NOMO-1 treated with dmso at 0.1 percent for 144 hours (cell line): ENCODE results near the gene THRB.

ENCODE experiments used
- DNase-seq: peaks from one replicate; lab custom pipeline; 2025; ENCODE audit not compliant: unreplicated experiment; lab: John Stamatoyannopoulos, UW

Gene THRB

GRCh38 chr3:24513463-24513862 is 18.8 kb upstream of the THRB start:
- DNase-seq, result no peak

GRCh38 chr3:24512564-24513197 is 18.0 kb upstream of the THRB start:
- DNase-seq, result no peak

GRCh38 chr3:24510030-24510648 is 15.5 kb upstream of the THRB start:
- DNase-seq, result no peak

DNA sequence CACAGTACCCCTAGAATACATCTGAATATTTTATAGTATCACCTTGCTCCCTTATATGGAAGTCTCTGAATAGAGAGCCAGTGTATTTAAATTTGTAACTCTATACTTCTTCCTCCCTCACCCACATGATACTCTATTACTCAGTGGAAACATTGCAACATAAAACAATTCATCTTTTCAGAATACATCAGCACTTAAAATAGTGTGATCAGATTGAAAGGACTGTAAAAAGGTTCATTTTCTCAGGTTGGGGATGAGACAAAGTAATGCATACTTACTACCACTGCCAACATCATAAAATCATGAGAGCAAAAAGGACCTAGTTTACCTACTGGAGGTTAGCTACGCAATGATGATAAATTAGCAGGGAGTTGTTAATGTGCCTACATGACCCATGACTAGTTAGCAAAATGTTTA is 13.8 kb upstream of the THRB start:
- DNase-seq, result no peak

- no peak for DNase-seq
Measured at GRCh38 chr3:24507776-24508422, 13.2 kb upstream of the THRB start.

GRCh38 chr3:24506966-24507775 is 12.5 kb upstream of the THRB start:
- no peak for DNase-seq

GRCh38 chr3:24505691-24506550 is 11.3 kb upstream of the THRB start:
- DNase-seq, result no peak

DNA sequence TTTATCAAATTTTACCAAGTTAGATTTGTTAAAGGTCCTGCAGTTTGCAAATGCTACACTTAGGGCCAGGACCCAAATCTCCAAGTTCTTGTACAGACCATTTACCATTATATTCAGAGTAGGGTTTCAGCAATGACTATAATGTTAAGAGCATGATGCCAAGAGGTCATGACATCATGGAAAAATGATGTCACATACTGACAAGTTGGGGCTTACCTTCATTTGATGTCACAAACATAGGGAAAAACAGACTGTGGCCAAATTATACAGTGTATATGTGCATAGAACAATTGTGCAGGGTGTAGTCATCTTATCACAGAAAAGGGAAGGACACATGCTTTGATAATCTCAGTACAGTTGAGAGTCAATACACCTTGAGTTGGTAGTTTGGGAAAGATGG is 10.1 kb upstream of the THRB start:
- DNase-seq, result no peak

GRCh38 chr3:24503616-24504113 is 9.0 kb upstream of the THRB start:
- DNase-seq, result no peak

GRCh38 chr3:24502690-24503089 is 8.0 kb upstream of the THRB start:
- no peak for DNase-seq

DNA sequence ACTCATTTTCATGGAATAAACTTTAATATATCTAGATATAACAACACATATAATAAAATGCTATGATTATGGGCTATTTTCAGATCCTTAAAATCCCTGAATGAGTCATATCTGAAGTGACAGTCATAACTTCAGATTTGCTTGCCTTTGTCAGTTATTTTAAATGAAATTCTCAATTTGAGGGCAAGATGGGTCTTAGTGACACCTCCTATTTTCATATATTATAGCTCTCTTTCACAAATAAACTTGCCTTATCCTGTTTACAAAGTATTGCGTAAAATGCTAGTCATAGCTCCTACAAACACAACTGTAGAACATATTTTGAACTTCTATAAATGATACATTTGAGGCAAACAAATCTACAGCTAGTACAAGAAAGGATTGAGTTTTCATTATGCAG is 6.2 kb upstream of the THRB start:
- no peak for DNase-seq

GRCh38 chr3:24499991-24500390 is 5.3 kb upstream of the THRB start:
- no peak for DNase-seq

GRCh38 chr3:24498796-24499195 is 4.1 kb upstream of the THRB start:
- DNase-seq, result no peak

DNA sequence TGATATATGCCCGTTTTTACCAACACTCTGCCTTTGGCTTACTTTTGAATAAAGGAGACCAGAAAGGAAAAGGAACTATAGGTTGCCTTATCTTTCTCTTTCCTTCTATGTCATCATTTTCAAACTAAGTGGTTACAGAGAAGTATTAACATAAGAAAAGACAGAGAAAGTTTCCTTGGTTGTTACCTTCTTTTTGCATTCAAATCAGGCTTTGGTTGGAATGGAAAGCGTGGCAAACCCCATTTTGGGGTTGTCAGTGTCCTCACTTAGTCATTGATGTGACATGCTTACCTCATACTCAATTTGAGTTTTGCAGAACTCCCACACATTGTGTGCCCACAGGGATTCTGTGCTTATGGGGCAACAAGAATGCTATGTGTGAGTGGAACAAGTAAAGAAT is 3.7 kb upstream of the THRB start:
- no peak for DNase-seq

GRCh38 chr3:24497942-24498341 is 3.3 kb upstream of the THRB start:
- no peak for DNase-seq

- DNase-seq, result no peak
Measured at GRCh38 chr3:24496529-24497482, 2.2 kb upstream of the THRB start.

- no peak for DNase-seq
Measured at GRCh38 chr3:24495326-24495994, 810 bp upstream of the THRB start.

DNA sequence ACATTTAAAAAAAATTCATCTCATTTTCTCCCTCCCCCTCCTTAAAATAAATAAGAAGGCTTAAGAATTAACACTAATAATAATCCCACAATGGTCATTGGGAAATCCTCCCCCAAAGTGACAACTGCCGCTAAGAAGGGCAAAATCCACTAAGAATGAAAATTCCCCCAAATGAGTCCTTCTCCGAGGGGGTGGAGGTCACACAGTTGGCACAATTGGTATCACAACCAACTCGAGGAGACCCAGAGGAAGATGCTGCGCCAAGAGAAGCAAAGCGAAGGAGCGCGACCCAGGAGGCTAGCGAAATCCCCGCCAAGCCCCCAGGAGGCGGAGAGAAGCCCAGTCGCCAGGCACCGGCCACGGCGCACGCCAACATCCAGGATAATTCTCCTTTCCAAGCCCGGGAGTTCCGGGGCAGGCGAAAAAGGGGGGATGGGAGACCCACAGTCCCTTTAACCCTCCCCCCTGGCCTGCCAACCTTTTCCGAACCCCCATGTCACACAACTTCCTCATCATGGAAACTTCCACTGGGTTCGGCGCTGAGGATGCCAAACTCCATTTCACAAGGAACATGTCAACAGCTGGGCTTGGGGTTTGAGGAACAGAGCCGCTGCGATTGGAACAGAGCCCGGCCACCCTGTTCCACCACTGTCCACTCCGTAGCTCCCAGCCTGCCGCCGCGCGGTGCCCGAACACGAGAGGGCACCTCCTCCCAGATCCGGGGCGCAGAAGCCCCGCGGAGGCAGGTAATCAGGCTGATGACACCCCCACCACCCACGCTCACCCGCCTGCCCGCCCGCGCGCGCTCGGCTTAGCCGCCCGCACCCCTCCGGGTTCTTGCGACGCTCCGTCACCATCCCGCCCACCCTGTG is 668 bp downstream of the THRB start:
- DNase-seq, result no peak
